ENCODE measurements around the gene ZBTB32.

DNA sequence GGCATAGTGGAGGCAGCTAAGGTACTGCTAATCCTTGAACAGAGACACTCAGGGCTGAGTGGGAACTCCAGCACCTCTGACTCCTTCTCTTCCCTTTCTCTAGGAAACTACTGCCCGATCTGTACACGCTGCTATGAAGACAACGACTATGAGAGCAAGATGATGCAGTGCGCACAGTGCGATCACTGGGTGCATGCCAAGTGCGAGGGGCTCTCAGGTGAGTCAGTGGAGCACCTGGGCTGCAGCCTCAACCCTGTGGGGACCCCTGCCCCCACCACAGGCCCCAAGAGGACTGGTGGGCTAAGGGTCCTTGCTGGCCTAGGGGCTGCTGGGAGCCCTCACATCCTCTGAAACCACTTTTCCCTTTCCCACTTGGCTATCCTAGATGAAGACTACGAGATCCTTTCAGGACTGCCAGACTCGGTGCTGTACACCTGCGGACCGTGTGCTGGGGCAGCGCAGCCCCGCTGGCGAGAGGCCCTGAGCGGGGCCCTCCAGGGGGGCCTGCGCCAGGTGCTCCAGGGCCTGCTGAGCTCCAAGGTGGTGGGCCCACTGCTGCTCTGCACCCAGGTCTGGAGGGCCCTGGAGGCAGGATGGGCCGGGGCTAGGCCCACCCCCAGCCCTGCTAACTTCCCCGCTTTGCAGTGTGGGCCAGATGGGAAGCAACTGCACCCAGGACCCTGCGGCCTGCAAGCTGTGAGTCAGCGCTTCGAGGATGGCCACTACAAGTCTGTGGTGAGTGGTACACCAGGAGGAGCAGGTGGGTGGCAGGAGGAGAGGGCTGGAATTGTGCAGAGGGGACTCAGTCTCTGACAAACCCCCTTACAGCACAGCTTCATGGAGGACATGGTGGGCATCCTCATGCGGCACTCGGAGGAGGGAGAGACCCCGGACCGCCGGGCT lies 22.9 kb downstream of the ZBTB32 start:
- TF ChIP-seq, protein P1, sequence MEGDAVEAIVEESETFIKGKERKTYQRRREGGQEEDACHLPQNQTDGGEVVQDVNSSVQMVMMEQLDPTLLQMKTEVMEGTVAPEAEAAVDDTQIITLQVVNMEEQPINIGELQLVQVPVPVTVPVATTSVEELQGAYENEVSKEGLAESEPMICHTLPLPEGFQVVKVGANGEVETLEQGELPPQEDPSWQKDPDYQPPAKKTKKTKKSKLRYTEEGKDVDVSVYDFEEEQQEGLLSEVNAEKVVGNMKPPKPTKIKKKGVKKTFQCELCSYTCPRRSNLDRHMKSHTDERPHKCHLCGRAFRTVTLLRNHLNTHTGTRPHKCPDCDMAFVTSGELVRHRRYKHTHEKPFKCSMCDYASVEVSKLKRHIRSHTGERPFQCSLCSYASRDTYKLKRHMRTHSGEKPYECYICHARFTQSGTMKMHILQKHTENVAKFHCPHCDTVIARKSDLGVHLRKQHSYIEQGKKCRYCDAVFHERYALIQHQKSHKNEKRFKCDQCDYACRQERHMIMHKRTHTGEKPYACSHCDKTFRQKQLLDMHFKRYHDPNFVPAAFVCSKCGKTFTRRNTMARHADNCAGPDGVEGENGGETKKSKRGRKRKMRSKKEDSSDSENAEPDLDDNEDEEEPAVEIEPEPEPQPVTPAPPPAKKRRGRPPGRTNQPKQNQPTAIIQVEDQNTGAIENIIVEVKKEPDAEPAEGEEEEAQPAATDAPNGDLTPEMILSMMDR (conservative IDR thresholded peaks at IDR 0.05 in 1 of 2, IDR thresholded peaks at IDR 0.05 in 1 of 2; ENCODE audit: extremely low read depth in 1 of 2, insufficient read depth in 1 of 2, low read depth in 1 of 2, low read length in 2 of 2) = no peak
- TF ChIP-seq EZH2 (IDR thresholded peaks at IDR 0.05; ENCODE audit: borderline replicate concordance, low read length) = no peak

Measured in mammary epithelial cell (primary cell).